GM21360 (cell line): Measurements from ENCODE around the gene MAGI2.

Source experiments
- ATAC-seq: cut with Tn5 transposase; IDR thresholded peaks from one replicate; pipeline ENCODE4 v1.9.1; 2021; ENCODE audit warnings: mild to moderate bottlenecking, moderate library complexity; ENCODE audit not compliant: unreplicated experiment

The MAGI2 gene

GRCh38 chr7:78172267-78172757, 1281.2 kb downstream of the MAGI2 start:
- ATAC-seq, result no peak

- ATAC-seq, result no peak
Measured at GRCh38 chr7:78171398-78171797, 1282.1 kb downstream of the MAGI2 start.

- no peak for ATAC-seq
Measured at GRCh38 chr7:78170815-78171214, 1282.7 kb downstream of the MAGI2 start.

- no peak for ATAC-seq
Measured at GRCh38 chr7:78169992-78170391, 1283.5 kb downstream of the MAGI2 start.

GRCh38 chr7:78168865-78169264, 1284.6 kb downstream of the MAGI2 start:
- no peak for ATAC-seq

GRCh38 chr7:78167860-78168259, 1285.6 kb downstream of the MAGI2 start:
- no peak for ATAC-seq

GRCh38 chr7:78165854-78166253, 1287.6 kb downstream of the MAGI2 start:
- ATAC-seq, result no peak

- no peak for ATAC-seq
Measured at GRCh38 chr7:78165454-78165853, 1288.0 kb downstream of the MAGI2 start.

GRCh38 chr7:78164459-78164858, 1289.0 kb downstream of the MAGI2 start:
- no peak for ATAC-seq

- no peak for ATAC-seq
Measured at GRCh38 chr7:78161781-78162180, 1291.7 kb downstream of the MAGI2 start.

- ATAC-seq, result no peak
Measured at GRCh38 chr7:78159545-78159944, 1293.9 kb downstream of the MAGI2 start.

GRCh38 chr7:78153285-78153684, 1300.2 kb downstream of the MAGI2 start:
- no peak for ATAC-seq

GRCh38 chr7:78151229-78151628, 1302.2 kb downstream of the MAGI2 start:
- ATAC-seq, result no peak

GRCh38 chr7:78149787-78150186, 1303.7 kb downstream of the MAGI2 start:
- no peak for ATAC-seq

GRCh38 chr7:78148166-78148894, 1305.1 kb downstream of the MAGI2 start:
- no peak for ATAC-seq

- no peak for ATAC-seq
Measured at GRCh38 chr7:78146546-78146945, 1306.9 kb downstream of the MAGI2 start.

GRCh38 chr7:78143661-78144060, 1309.8 kb downstream of the MAGI2 start:
- ATAC-seq, result no peak

GRCh38 chr7:78141522-78142281, 1311.8 kb downstream of the MAGI2 start:
- no peak for ATAC-seq

GRCh38 chr7:78140109-78140508, 1313.4 kb downstream of the MAGI2 start:
- ATAC-seq, result no peak

GRCh38 chr7:78139335-78139734, 1314.1 kb downstream of the MAGI2 start:
- ATAC-seq, result no peak

- no peak for ATAC-seq
Measured at GRCh38 chr7:78134774-78135173, 1318.7 kb downstream of the MAGI2 start.

- ATAC-seq, result peak; percentile 54
Measured at GRCh38 chr7:78134256-78134655, 1319.2 kb downstream of the MAGI2 start.
